CD14-positive monocyte (primary cell): ENCODE results near the gene B4GALT6. TPM values are rescaled to one million over a fixed set of nuclear protein-coding genes. Genes with fewer than 3 reads are reported as not detected.

Experiments
- DNase-seq, 3 donors: peaks; one replicate each; pipeline ENCODE4 v3.0.0-alpha.2; 2011 to 2022
- H2AFZ ChIP-seq: 2 replicates; pipeline ENCODE4 v1.6.0; 2012; ENCODE audit warnings: mild to moderate bottlenecking, low read depth, low read length, inconsistent platforms; ENCODE audit not compliant: insufficient read depth, poor library complexity, severe bottlenecking
- H3K27ac ChIP-seq, 2 donors: 1 replicate in 1 of 2; 2 replicates in 1 of 2; pipeline ENCODE4 v1.5.1; 2012 to 2013; ENCODE audit warnings: low read length in 2 of 2, control low read depth in 1 of 2, inconsistent platforms in 1 of 2, low read depth in 1 of 2, mild to moderate bottlenecking in 1 of 2
- H3K27me3 ChIP-seq, 2 donors: one replicate each; pipeline versions ENCODE4 v1.6.0 to v1.6.1; 2011 to 2013; ENCODE audit warnings: low read length in 2 of 2; ENCODE audit not compliant: control insufficient read depth in 2 of 2, insufficient read depth in 2 of 2
- H3K36me3 ChIP-seq, 2 donors: replicated peaks in 1 of 2; 1 replicate in 1 of 2; 2 replicates in 1 of 2; pipeline versions ENCODE4 v1.5.1 to v1.6.1; 2012 to 2013; ENCODE audit warnings: low read length in 2 of 2, control low read depth in 1 of 2, inconsistent platforms in 1 of 2, mild to moderate bottlenecking in 1 of 2; ENCODE audit not compliant: insufficient read depth in 2 of 2, control insufficient read depth in 1 of 2
- H3K4me1 ChIP-seq, 2 donors: 1 replicate in 1 of 2; 2 replicates in 1 of 2; pipeline versions ENCODE4 v1.5.1 to v1.6.1; 2012 to 2013; ENCODE audit warnings: low read length in 2 of 2, control low read depth in 1 of 2, inconsistent platforms in 1 of 2, mild to moderate bottlenecking in 1 of 2, moderate library complexity in 1 of 2; ENCODE audit not compliant: insufficient read depth in 2 of 2, control insufficient read depth in 1 of 2
- H3K4me2 ChIP-seq: replicated peaks from 2 replicates; pipeline ENCODE3; 2012; ENCODE audit warnings: low read length, moderate library complexity, mild to moderate bottlenecking; ENCODE audit not compliant: poor library complexity, severe bottlenecking; ENCODE audit errors: extremely low read depth
- H3K4me3 ChIP-seq, 3 experiments: fragments of 200-600 bp in 1 of 3; sonication (generic) in 1 of 3; replicated peaks in 1 of 3; 1 replicate in 2 of 3; 2 replicates in 1 of 3; pipeline ENCODE4 v1.5.1; 2011 to 2013; ENCODE audit warnings: low read length in 3 of 3, mild to moderate bottlenecking in 3 of 3, control low read depth in 2 of 3, low read depth in 2 of 3, inconsistent platforms in 1 of 3, moderate library complexity in 1 of 3
- H3K79me2 ChIP-seq: 2 replicates; pipeline ENCODE4 v1.6.0; 2012; ENCODE audit warnings: mild to moderate bottlenecking, control low read depth, inconsistent platforms, low read length, moderate library complexity; ENCODE audit not compliant: insufficient read depth
- H3K9ac ChIP-seq: 2 replicates; pipeline ENCODE4 v1.6.0; 2017; ENCODE audit warnings: low read length, mild to moderate bottlenecking; ENCODE audit not compliant: insufficient read depth, poor library complexity, severe bottlenecking
- H3K9me3 ChIP-seq, 2 donors: replicated peaks in 1 of 2; 1 replicate in 1 of 2; 2 replicates in 1 of 2; pipeline versions ENCODE4 v1.5.1 to v1.6.1; 2012 to 2013; ENCODE audit warnings: low read length in 2 of 2, control low read depth in 1 of 2; ENCODE audit not compliant: control insufficient read depth in 1 of 2, insufficient read depth in 1 of 2
- H4K20me1 ChIP-seq: 2 replicates; pipeline ENCODE4 v1.6.0; 2012; ENCODE audit warnings: mild to moderate bottlenecking, low read length, control low read depth, moderate library complexity; ENCODE audit not compliant: insufficient read depth
- H3K27ac Mint-ChIP-seq, 7 donors: one replicate each; pipeline ENCODE4 v1.8.0; 2020; ENCODE audit warnings: mild to moderate bottlenecking in 7 of 7, mixed read lengths in 7 of 7, moderate library complexity in 6 of 7, inconsistent platforms in 2 of 7
- H3K27me3 Mint-ChIP-seq, 3 donors: one replicate each; pipeline ENCODE4 v1.8.0; 2021 to 2022; ENCODE audit warnings: low read depth in 3 of 3, mild to moderate bottlenecking in 3 of 3, mixed read lengths in 3 of 3, moderate library complexity in 3 of 3, inconsistent platforms in 1 of 3
- H3K36me3 Mint-ChIP-seq, 2 donors: one replicate each; pipeline ENCODE4 v1.8.0; 2020; ENCODE audit warnings: mixed read lengths in 2 of 2, inconsistent platforms in 1 of 2, mild to moderate bottlenecking in 1 of 2
- H3K4me1 Mint-ChIP-seq: one replicate; pipeline ENCODE4 v1.8.0; 2020; ENCODE audit warnings: mild to moderate bottlenecking, mixed read lengths
- H3K4me3 Mint-ChIP-seq, 2 donors: one replicate each; pipeline ENCODE4 v1.8.0; 2020; ENCODE audit warnings: mild to moderate bottlenecking in 2 of 2, mixed read lengths in 2 of 2, moderate library complexity in 1 of 2
- H3K9me3 Mint-ChIP-seq, 7 donors: one replicate each; pipeline ENCODE4 v1.8.0; 2020 to 2022; ENCODE audit warnings: mixed read lengths in 7 of 7, mild to moderate bottlenecking in 6 of 7, moderate library complexity in 6 of 7, inconsistent platforms in 2 of 7
- WGBS: methylation state at CpG from one replicate; pipeline ENCODE4 v1.1.5; 2013; ENCODE audit warnings: missing lambda C conversion rate; ENCODE audit not compliant: insufficient coverage; 5-methylcytosine and 5-hydroxymethylcytosine counted together
- intact Hi-C, 2 donors: fragments of 100-400 bp; cut with micrococcal nuclease; formaldehyde crosslinking; loops; one replicate each; pipeline versions ENCODE4 v1.15.0 to v1.15.1; 2023
- polyA plus RNA-seq, 3 donors: library from polyadenylated mRNA; depleted of rRNA in 1 of 3; unstranded in 2 of 3; stranded (reverse) in 1 of 3; fragments of 300-500 nt in 2 of 3; fragments of >200 nt in 1 of 3; fragmentation: Illumina TruSeq in 2 of 3; gene quantifications; 1 replicate in 2 of 3; 2 replicates in 1 of 3; pipeline ENCODE4 v1.2.3, GENCODE V29; 2012 to 2021
- TF ChIP-seq, protein P1 (sequence below): fragments of 200-600 bp; IDR thresholded peaks from one replicate; pipeline ENCODE4 v1.8.0; 2022; ENCODE audit warnings: antibody characterized with exemption, mild to moderate bottlenecking

The B4GALT6 gene
- polyA plus RNA-seq, 3 donors, result 0.09 to 0.68 (median 0.12) TPM

DNA sequence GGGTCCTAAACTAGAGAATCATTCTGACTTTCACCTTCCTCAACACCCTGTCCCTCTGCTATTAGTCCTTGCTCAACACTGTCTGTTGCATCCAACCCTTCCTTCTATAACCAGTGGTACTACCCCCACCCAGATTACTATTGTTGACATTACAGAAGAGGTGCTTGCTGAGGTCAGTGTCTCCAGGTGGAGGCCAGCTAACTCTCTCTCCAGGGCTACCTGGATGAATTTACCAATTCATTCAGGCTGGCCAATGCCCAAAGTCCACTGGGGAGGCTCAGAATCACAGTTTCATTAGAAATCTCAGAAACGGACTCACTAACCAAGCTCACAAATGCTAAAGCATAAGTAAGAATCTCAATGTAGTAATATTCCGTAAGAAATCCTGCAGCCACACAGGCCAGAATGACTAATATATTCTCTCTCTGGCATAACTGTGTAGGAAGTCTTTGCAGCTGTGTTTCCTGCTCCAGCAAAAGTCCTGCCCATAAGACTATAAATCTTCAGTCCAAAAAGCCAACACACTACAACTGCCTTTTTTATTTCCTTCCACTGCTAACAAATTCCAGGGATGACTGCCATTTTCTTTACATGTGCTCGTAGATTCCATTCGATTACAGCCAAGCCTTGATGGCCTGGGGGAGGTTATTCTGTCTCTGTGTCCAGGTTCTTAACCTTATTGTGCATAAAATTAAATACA lies 102.7 kb downstream of the B4GALT6 start:
- intact Hi-C loops, result no loop called here
- Histone ChIP-seq H3K4me1 (no peaks in the 10 kb centered on the region), H2AFZ (no peak overlapping the region), H3K4me3 (no peak overlapping the region), H3K9me3 (no peaks in the 10 kb centered on the region), H3K79me2 (no peaks in the 10 kb centered on the region), H3K27me3 (no peaks in the 10 kb centered on the region), H3K36me3 (no peaks in the 10 kb centered on the region), H4K20me1 (no peaks in the 10 kb centered on the region), H3K27ac (no peak overlapping the region), H3K9ac (no peak overlapping the region), H3K4me2 (no peak overlapping the region)
- no peak for DNase-seq
- TF ChIP-seq, protein P1, sequence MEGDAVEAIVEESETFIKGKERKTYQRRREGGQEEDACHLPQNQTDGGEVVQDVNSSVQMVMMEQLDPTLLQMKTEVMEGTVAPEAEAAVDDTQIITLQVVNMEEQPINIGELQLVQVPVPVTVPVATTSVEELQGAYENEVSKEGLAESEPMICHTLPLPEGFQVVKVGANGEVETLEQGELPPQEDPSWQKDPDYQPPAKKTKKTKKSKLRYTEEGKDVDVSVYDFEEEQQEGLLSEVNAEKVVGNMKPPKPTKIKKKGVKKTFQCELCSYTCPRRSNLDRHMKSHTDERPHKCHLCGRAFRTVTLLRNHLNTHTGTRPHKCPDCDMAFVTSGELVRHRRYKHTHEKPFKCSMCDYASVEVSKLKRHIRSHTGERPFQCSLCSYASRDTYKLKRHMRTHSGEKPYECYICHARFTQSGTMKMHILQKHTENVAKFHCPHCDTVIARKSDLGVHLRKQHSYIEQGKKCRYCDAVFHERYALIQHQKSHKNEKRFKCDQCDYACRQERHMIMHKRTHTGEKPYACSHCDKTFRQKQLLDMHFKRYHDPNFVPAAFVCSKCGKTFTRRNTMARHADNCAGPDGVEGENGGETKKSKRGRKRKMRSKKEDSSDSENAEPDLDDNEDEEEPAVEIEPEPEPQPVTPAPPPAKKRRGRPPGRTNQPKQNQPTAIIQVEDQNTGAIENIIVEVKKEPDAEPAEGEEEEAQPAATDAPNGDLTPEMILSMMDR, result no peak
- no peak overlapping the region for H3K4me3 Mint-ChIP-seq
- H3K9me3 Mint-ChIP-seq, result peaks cover 0 to 2% (median 0%) of the 10 kb centered on the region in 7 donors
- no peaks in the 10 kb centered on the region for H3K27me3 Mint-ChIP-seq
- no peak overlapping the region for H3K27ac Mint-ChIP-seq
- H3K36me3 Mint-ChIP-seq, result no peaks in the 10 kb centered on the region
- H3K4me1 Mint-ChIP-seq, result no peaks in the 10 kb centered on the region
- WGBS, result no CpG with 5 or more reads among the region's 4 CpGs

DNA sequence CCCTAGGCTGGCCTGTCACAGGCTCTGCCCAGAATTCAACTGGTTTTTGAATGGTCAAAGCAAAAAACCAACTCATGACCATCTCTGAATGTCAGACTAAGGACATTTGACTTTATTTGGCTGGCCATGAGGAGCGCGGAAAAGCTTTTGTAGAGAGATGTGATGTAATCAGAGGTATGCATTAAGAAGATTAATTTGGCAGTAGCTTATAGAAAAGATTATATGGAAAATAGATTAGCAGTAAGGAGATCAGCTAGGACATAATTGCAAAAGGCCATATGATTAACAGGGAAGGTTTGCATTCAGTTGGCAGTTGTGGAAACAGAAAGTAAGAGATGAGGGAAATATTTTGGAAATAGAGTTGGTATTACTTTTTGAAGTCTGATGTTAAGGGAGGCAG lies 105.0 kb downstream of the B4GALT6 start:
- H3K9me3 ChIP-seq, result no peaks in the 10 kb centered on the region
- TF ChIP-seq, protein P1, result no peak
- intact Hi-C loops, result no loop called here
- H3K4me2 ChIP-seq, result no peak overlapping the region
- H3K27ac ChIP-seq, result no peak overlapping the region
- H3K36me3 ChIP-seq, result no peaks in the 10 kb centered on the region
- H3K4me3 ChIP-seq, result no peak overlapping the region
- DNase-seq, result no peak
- Mint-ChIP-seq H3K4me1 (no peaks in the 10 kb centered on the region), H3K36me3 (no peaks in the 10 kb centered on the region), H3K9me3 (peaks cover 0 to 2% (median 0%) of the 10 kb centered on the region in 7 donors), H3K27ac (no peak overlapping the region), H3K27me3 (no peaks in the 10 kb centered on the region), H3K4me3 (no peak overlapping the region)
- 92% methylated on average over 2 of the region's 2 CpGs for WGBS
- no peaks in the 10 kb centered on the region for H3K27me3 ChIP-seq
- H3K9ac ChIP-seq, result no peak overlapping the region
- H2AFZ ChIP-seq, result no peak overlapping the region
- H4K20me1 ChIP-seq, result no peaks in the 10 kb centered on the region
- no peaks in the 10 kb centered on the region for H3K79me2 ChIP-seq
- H3K4me1 ChIP-seq, result no peaks in the 10 kb centered on the region
